PC-3 (cell line): ENCODE data around the gene MRPS14. TPM values are rescaled to one million over a fixed set of nuclear protein-coding genes. Genes with fewer than 3 reads are reported as not detected.

Source experiments
- ATAC-seq: fragments of 200-7000 bp; cut with Tn5 transposase; 2 replicates; pipeline ENCODE4 v1.9.1; 2020; ENCODE audit warnings: mild to moderate bottlenecking, moderate library complexity
- BruUV-seq: library from RNA; stranded (reverse); fragments of 400-500 nt; replicated peaks from 2 replicates; lab custom pipeline; 2021; lab: Mats Ljungman, UMichigan
- CTCF ChIA-PET: fragments of 300-600 bp; sonication (Branson Sonifier 250); formaldehyde crosslinking; loops from one replicate; lab custom pipeline; 2022; ENCODE audit warnings: antibody characterized with exemption; lab: Charles Lee
- POLR2A ChIA-PET: fragments of 300-600 bp; sonication (Branson Sonifier 250); formaldehyde crosslinking; loops from one replicate; lab custom pipeline; 2022; ENCODE audit warnings: antibody characterized with exemption; ENCODE audit not compliant: unreplicated experiment; lab: Charles Lee
- DNase-seq: peaks from one replicate; pipeline ENCODE4 v3.0.0-alpha.2; 2015
- H2AFZ ChIP-seq: fragments of 300-600 bp; sonication (generic); 2 replicates; pipeline ENCODE4 v1.6.0; 2016; ENCODE audit warnings: antibody characterized with exemption, low read length
- H3F3A ChIP-seq: fragments of 300-600 bp; sonication (generic); one replicate; pipeline ENCODE4 v1.6.0; 2017; ENCODE audit warnings: antibody characterized with exemption, low read length, control low read depth, mild to moderate bottlenecking; ENCODE audit not compliant: unreplicated experiment
- H3K27ac ChIP-seq: fragments of 300-600 bp; sonication (generic); 2 replicates; pipeline ENCODE4 v1.5.1; 2016; ENCODE audit warnings: mild to moderate bottlenecking, low read length
- H3K27me3 ChIP-seq: fragments of 300-600 bp; sonication (generic); 2 replicates; pipeline ENCODE4 v1.6.1; 2016; ENCODE audit warnings: low read length, mixed read lengths
- H3K36me3 ChIP-seq: fragments of 300-600 bp; sonication (generic); 2 replicates; pipeline ENCODE4 v1.6.1; 2016; ENCODE audit warnings: low read depth, mixed run types, low read length, mixed read lengths
- H3K4me1 ChIP-seq: fragments of 300-600 bp; sonication (generic); 2 replicates; pipeline ENCODE4 v1.5.1; 2016; ENCODE audit warnings: low read length; ENCODE audit not compliant: insufficient read depth
- H3K4me2 ChIP-seq: fragments of 300-600 bp; sonication (generic); 2 replicates; pipeline ENCODE4 v1.6.0; 2016; ENCODE audit warnings: low read length
- H3K4me3 ChIP-seq: fragments of 300-600 bp; sonication (generic); 2 replicates; pipeline ENCODE4 v1.5.1; 2016; ENCODE audit warnings: mild to moderate bottlenecking, low read length, mixed read lengths
- H3K79me2 ChIP-seq: fragments of 300-600 bp; sonication (generic); 2 replicates; pipeline ENCODE4 v1.6.1; 2017; ENCODE audit warnings: low read length, mixed read lengths
- H3K9ac ChIP-seq: fragments of 300-600 bp; sonication (generic); 2 replicates; pipeline ENCODE4 v1.6.0; 2016; ENCODE audit warnings: mild to moderate bottlenecking, low read length
- H3K9me2 ChIP-seq: fragments of 300-600 bp; sonication (generic); replicated peaks from 2 replicates; pipeline ENCODE4 v1.6.1; 2016; ENCODE audit warnings: mixed run types, low read length, mixed read lengths
- H3K9me3 ChIP-seq: fragments of 300-600 bp; sonication (generic); 2 replicates; pipeline ENCODE4 v1.6.1; 2016; ENCODE audit warnings: low read length, mixed read lengths
- H4K20me1 ChIP-seq: fragments of 300-600 bp; sonication (generic); 2 replicates; pipeline ENCODE4 v1.6.1; 2016; ENCODE audit warnings: low read length, mixed read lengths
- CTCF ChIP-seq: fragments of 300-600 bp; sonication (generic); conservative IDR thresholded peaks from 2 replicates; pipeline ENCODE4 v1.5.1; 2017; ENCODE audit warnings: antibody characterized with exemption, low read depth, mild to moderate bottlenecking, low read length
- EZH2 ChIP-seq: fragments of 300-600 bp; sonication (generic); IDR thresholded peaks from one replicate; pipeline ENCODE4 v1.6.1; 2017; ENCODE audit warnings: antibody characterized with exemption, mild to moderate bottlenecking, low read length; ENCODE audit not compliant: unreplicated experiment
- EZH2phosphoT487 ChIP-seq: fragments of 300-600 bp; sonication (generic); IDR thresholded peaks from 2 replicates; pipeline ENCODE4 v1.6.1; 2018; ENCODE audit warnings: mild to moderate bottlenecking, antibody characterized with exemption, low read length, borderline replicate concordance
- intact Hi-C: fragments of 100-400 bp; cut with micrococcal nuclease; formaldehyde crosslinking; loops from 2 replicates; pipeline ENCODE4 v1.9.0; 2023
- total RNA-seq: library from RNA; depleted of rRNA; stranded (reverse); fragments of >200 nt; gene quantifications from 2 replicates; pipeline ENCODE4 v1.2.3, GENCODE V29; 2014

Gene MRPS14
- total RNA-seq, 1 experiment from 2014 or later, result 21.8 TPM

- no TSS peak for BruUV-seq
- H4K20me1 ChIP-seq, result no peaks in the 10 kb centered on the region
- TF ChIP-seq CTCF (no peak), EZH2phosphoT487 (no peak), EZH2 (no peak)
- H2AFZ ChIP-seq, result no peak overlapping the region
- H3K27ac ChIP-seq, result no peak overlapping the region
- H3K9ac ChIP-seq, result no peak overlapping the region
- H3K79me2 ChIP-seq, result peaks cover 25% of the 10 kb centered on the region
- no peaks in the 10 kb centered on the region for H3K9me3 ChIP-seq
- no peak overlapping the region for H3K4me2 ChIP-seq
- H3K4me3 ChIP-seq, result no peak overlapping the region
- no peaks in the 10 kb centered on the region for H3F3A ChIP-seq
- ChIA-PET POLR2A (no interaction called here), CTCF (no interaction called here)
- no peaks in the 10 kb centered on the region; the same call in 1 of the 2 replicates for H3K36me3 ChIP-seq
- intact Hi-C loops, result no loop called here
- no peaks in the 10 kb centered on the region for H3K4me1 ChIP-seq
- DNase-seq (no peak), ATAC-seq (no peak)
- H3K27me3 ChIP-seq, result no peaks in the 10 kb centered on the region
- no peaks in the 10 kb centered on the region for H3K9me2 ChIP-seq
These were observed 3.7 kb downstream of the MRPS14 start for GRCh38 chr1:175019524-175019923.

- no peak overlapping the region for H3K9ac ChIP-seq
- H3K4me2 ChIP-seq, result no peak overlapping the region
- no TSS peak for BruUV-seq
- no peaks in the 10 kb centered on the region for H3K27me3 ChIP-seq
- no peak overlapping the region for H3K4me3 ChIP-seq
- no peak overlapping the region for H2AFZ ChIP-seq
- H3K27ac ChIP-seq, result no peak overlapping the region
- H4K20me1 ChIP-seq, result no peaks in the 10 kb centered on the region
- ChIA-PET CTCF (no interaction called here), POLR2A (no interaction called here)
- H3K79me2 ChIP-seq, result 0 out of 2 replicates have a peak, but pooled peaks cover 3% of the 10 kb centered on the region
- ATAC-seq (no peak), DNase-seq (no peak)
- no peaks in the 10 kb centered on the region for H3K9me3 ChIP-seq
- intact Hi-C loops, result no loop called here
- TF ChIP-seq EZH2, result no peak
- no peak for TF ChIP-seq CTCF
- TF ChIP-seq EZH2phosphoT487, result no peak
- peaks cover 22% of the 10 kb centered on the region for H3K36me3 ChIP-seq
- no peaks in the 10 kb centered on the region for H3K9me2 ChIP-seq
- no peaks in the 10 kb centered on the region for H3K4me1 ChIP-seq
- no peaks in the 10 kb centered on the region for H3F3A ChIP-seq
These were observed 8.0 kb downstream of the MRPS14 start for GRCh38 chr1:175015243-175015642.

- no peak overlapping the region for H3K4me3 ChIP-seq
- H3K9ac ChIP-seq, result no peak overlapping the region
- H3K9me3 ChIP-seq, result no peaks in the 10 kb centered on the region
- H3F3A ChIP-seq, result no peaks in the 10 kb centered on the region
- H2AFZ ChIP-seq, result no peak overlapping the region
- ChIA-PET POLR2A (no interaction called here), CTCF (no interaction called here)
- BruUV-seq, result no TSS peak
- no peaks in the 10 kb centered on the region for H3K9me2 ChIP-seq
- no peak overlapping the region for H3K4me2 ChIP-seq
- H3K79me2 ChIP-seq, result 0 out of 2 replicates have a peak, but pooled peaks cover 7% of the 10 kb centered on the region
- H3K36me3 ChIP-seq, result peaks cover 34% of the 10 kb centered on the region
- no peaks in the 10 kb centered on the region for H4K20me1 ChIP-seq
- no peaks in the 10 kb centered on the region for H3K4me1 ChIP-seq
- intact Hi-C loops, result no loop called here
- H3K27me3 ChIP-seq, result no peaks in the 10 kb centered on the region
- no peak for ATAC-seq
- H3K27ac ChIP-seq, result no peak overlapping the region
- TF ChIP-seq CTCF (no peak), EZH2 (no peak), EZH2phosphoT487 (no peak)
- no peak for DNase-seq
These were observed 9.8 kb downstream of the MRPS14 start for GRCh38 chr1:175013445-175013844.
